SIG-M5 treated with dmso at 0.1 percent for 504 hours (cell line): ENCODE measurements around the gene LDLRAD4.

Source experiments
- DNase-seq: peaks from one replicate; lab custom pipeline; 2025; ENCODE audit not compliant: unreplicated experiment; lab: John Stamatoyannopoulos, UW

The LDLRAD4 gene

DNA sequence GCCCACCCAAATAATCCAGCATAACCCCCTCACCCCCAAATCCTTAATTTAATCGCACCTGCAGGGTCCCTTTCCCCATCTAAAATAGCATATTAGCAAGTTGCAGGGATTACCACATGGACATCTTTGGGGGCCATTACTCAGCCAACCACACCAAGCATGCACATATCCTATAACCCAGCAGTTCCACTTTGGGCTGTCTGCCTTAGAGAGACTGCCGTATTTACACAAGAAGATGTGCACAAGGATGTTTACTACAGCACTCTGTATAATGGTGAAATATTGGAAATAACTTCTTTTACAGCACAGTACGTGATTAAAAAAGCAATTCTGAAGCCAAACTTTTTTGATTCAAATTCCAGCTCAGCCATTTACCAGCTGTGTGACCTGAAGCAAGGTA is 17.3 kb upstream of the LDLRAD4 start:
- no peak for DNase-seq

DNA sequence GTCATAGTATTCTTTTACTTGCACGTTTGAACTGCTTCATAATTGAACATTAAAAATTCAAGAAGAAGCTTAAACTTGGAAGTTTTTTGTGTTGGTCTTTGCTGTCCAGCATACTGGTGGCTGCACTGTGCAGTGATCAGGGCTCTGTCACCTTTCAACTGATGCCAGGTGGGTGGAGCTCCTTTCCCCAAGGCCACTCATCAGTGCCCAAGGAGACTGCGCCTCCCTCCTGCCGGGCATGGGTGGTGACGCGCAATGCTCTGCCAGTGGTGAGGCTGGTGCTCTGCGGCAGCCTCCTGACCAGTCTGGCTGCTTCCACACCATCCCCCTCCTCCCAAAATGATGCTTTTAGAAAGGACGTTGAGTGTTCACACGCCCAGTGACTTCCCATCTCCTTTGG is 16.0 kb upstream of the LDLRAD4 start:
- DNase-seq: no peak

DNA sequence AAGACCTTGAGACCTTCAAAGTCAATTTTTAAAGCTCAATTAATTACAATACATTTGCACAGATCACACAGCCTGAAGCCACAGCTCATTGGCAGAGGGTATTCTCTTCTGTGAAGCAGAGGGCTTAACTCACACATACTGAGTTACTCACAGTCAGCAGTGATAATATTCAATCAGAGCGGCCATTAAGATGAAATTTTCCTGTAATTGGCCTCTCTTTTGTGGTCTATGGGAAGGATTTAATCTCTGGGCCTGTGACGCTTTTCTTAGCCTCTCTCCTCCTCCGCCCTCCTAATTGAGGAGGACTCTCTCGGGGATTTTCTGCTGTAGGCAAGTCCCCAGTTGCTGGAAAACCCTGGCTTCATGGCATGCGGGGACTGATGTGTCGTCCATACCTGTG is 12.3 kb upstream of the LDLRAD4 start:
- no peak for DNase-seq

DNA sequence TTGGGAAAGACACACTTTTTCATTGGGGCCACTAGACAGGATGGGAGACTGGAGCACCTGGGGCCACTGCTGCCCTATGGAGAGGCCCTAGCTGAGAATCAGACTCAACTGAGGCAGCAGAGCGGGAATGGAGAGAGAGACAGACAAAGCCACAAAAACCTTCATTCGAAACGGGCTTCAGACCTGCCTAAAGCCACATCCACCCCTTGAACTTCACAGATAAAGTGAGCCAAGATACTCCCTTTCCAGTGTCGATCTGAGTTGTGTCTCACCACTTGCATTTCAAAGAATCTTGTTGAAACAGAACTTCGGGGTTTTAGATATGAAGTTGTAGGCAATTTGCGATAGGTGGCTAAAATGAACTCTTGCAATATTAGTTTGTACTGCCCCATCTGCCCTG is 11.3 kb upstream of the LDLRAD4 start:
- no peak for DNase-seq

DNA sequence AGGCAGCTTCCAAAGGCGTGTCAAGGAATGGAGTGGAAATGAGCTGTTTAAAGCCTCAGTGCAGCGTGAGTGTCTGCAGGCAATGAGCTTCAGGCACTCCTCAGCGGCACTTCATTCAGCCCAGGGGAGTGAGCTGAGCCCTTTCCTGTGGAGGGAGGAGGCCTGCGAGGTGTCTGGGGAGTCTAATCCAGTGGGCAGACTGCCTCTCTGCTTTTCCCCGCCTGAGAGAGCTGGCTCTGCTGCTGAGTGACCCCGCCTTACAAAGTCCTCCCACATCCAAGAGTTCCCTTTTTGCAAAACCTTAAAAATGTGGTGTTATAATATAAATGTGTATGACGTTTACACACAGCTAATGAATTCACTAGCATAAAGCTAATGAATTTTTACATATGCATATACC is 7.0 kb upstream of the LDLRAD4 start:
- no peak for DNase-seq

DNA sequence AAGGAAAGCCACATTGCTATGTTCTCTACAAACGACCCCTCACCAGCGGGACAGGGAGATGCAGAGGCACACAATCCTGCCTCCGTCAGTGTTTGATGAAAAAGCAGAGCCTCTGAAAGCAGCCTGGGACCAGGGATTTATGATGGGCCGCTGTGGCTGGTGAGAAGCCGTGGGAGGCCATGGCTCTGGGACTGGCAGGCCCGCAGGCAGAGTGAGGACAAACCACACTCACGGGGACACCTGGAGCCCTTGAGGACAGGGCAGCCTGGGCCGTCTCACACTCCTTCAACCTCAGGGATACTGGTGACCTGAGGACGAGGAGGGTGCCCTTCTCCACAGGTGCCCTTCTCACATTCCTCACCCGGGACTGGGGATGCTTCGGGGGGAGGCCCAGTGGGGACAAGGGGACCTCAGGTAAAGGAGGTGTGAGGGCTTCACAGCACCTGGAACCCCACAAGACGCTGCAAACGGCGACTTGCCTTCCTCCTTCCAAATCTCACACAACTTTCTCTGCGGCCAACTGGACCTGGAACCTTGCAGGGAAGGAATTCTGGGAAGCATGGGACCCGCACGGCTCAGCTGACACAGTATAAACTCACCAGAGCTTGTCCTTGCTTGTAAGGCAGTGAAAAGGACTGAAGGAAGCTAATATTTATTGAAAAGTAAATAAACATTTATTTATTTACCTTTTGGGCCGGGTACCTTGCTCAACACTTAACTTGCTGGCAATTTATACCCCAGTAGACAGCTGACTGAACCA is 5.3 kb upstream of the LDLRAD4 start:
- no peak for DNase-seq

DNA sequence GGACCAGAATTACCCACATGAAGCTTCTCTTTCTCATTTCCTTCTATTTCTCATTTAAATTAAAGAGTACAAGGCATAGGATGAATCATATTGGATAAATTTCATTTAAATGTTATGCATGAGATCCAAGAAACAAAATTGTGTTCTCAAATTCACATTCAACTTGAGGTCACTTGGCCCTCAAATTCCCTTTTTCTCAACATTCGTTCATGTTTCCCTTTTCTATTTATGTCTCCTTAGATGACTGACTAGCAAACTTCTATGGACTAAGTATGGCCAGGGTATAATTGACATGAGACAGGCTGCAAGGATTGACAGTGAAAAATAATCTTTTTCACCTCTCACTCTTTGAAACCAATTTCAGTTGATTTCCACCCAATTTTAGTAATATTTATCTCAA is 4.0 kb upstream of the LDLRAD4 start:
- no peak for DNase-seq

DNA sequence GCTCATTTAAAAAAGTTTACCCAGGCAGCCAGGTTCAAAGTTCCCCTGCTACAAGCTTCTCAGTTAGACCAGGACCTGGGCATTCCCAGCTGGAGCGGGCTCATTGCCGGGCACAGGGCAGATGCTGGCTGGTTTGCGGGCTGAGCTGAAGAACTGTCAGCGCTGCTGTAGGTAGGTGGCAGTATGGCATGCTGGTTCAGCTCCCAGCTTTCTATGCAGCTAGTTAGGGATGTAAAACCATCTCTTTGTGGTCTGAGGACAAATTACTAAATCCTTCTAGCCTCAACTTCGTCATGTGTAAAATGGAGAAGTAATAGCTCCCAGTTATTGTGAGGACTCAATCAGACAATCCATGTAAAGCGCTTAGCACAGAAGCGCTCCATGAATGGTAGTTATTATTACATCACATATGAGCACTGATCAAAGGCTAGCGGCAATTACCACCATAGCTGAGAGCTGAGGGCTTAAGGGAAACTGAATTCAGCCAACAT is 2.4 kb upstream of the LDLRAD4 start:
- peak; percentile 97 for DNase-seq

DNA sequence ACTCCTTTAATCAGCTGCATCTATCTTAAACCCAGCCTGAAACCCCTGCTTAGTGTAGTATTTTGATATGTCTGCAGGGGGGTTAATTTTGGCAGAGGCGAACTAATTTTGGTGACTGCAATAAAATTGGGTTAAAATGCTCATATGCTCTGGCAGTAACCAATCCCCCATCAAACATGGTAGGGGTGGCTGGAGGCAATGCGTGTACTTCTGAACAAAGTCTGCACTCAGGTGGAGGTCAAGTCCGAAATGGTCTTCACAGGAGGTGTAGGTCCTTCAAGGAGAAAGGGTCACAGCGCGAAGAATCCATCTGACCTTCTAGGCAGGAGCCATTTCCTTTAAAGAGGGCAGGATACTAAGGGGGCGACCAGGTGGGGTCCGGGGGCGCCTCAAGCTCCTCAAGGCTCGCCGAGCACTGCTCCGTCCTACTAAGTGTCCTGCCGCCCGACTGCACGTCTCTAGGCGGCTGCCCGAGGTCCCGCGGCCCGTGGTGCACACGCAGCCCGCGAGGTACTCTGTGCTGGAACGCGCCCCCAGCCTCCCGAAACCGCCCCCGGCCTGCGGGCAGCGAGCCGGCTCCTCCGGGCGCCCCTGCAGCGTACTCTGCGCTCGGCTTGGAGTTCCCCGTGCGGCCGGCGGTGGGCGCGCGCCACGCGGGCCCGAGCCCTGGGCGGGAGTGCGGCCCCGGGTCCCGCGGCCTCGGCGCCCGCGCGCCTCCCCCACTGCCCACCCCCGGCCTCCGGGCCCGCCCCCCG is 1.7 kb upstream of the LDLRAD4 start:
- DNase-seq: peak; percentile 6

DNA sequence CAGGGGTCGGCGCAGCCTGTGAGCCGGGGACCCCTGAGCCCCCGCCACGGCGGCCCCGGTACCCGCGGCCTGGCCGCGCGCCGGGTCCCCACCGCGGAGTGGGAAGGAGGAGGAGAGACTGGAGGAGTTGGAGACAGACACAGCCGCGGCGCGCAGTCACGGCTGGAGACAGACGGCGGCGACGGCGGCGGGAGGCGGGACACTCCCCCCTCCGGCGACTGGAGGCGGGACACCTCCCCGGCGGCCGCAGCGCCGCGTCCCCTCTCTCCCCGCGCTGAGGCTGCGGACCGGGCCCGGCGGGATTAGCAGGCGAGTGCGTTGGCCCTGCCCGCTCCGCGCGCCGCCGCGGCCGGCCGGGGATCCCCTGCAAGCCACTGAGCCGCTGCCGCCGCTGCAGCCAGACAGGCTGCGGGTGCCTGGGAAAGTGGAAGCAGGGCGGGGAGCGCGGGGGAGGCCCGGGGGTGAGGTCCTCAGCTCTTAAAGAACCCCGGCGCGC is 1.0 kb upstream of the LDLRAD4 start:
- DNase-seq: peak; percentile 18

DNA sequence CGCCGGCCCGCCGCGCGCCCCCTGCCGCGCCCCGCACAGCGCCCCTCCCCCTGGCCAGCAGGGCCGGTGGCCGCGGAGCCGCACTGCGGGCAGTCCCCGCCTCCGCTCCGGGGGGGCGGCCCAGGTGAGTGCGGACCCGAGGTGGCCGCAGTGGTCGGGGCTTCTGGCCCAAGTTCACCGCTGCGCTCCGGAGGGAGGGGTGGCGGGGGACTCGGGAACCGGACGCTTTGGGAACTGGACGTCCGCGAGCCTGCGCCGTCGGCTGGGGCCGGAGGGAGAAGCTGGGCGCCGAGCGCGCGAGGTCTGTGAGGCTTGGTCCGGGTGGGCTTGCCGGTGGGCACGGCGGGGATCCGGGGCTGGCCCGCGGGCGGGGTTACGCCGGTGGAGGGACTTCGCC is 591 bp upstream of the LDLRAD4 start:
- no peak for DNase-seq

DNA sequence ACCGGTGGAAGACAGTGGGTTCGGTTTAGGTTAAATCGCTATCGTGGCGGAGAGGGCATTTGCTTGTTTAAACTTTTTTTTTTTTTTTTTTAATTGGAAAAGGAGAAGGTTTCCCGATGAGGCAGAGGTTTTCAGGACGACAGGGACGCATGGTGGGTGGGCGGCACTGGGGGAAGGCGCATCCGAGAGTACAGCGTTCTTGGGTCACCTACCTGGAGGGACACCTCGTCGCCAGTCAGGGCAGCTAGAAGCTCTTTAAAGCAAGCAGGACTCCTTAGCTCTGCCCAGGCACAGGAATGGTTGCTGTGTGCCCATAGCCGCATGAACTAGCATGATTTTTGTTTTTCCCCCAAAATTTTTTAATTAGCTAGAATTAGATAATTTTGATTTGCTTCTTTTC is 437 bp downstream of the LDLRAD4 start:
- no peak for DNase-seq

DNA sequence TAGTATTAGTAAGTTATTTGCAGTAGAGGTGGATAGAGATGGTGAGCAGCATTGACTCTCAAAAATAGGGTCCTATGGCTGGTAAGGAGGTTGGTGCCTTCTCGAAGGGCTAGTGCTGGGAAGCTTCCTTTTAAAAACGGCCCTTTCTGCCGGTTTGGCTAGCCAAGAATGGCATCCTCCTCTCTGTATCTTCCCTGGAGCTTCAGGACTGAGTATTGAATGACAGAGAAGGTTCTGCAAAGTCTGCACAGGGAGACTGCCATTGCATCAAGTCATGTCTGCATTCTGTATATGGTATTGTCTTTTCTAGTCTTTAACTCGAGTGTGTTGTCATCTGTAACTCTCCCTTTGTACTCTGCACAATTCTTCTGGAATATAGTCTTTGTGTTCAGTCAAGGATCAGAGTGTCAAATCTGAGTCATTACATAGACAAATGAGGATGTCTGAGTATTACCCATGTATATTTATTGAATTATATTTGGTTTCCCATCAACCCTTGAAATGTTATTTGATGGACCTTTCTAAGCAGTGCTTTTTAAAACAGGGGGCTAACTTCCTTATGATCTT is 1.1 kb downstream of the LDLRAD4 start:
- no peak for DNase-seq

DNA sequence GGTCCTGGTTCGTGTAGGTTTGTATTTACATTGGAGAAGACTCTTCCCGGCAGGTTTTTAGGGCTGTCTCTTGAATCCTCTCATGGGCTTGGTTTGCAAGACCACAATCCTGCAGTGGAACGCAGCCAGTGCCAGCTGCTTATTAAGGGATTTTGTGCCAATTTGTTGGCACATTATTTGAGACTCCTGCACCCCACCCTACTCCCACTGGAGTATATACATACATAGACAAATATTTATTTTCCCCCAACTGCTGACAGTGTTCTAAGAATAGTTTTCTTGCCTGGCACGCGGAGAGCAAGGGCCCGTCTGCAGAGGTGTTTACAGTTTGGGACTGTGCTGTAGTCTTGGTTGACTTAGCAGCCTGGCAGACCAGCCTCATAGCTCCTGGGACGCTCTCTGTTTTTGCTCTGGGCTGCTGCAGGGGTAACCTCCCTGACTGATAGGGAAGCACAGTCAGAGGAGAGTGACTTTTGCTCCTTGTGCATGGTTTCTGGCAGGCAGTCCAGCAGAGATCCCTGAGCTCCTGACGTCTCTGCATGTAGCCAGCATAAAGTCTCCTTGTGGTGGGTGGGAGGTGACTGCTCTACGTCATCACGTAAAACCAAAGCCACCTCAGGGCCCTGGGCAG is 1.9 kb downstream of the LDLRAD4 start:
- DNase-seq: no peak

DNA sequence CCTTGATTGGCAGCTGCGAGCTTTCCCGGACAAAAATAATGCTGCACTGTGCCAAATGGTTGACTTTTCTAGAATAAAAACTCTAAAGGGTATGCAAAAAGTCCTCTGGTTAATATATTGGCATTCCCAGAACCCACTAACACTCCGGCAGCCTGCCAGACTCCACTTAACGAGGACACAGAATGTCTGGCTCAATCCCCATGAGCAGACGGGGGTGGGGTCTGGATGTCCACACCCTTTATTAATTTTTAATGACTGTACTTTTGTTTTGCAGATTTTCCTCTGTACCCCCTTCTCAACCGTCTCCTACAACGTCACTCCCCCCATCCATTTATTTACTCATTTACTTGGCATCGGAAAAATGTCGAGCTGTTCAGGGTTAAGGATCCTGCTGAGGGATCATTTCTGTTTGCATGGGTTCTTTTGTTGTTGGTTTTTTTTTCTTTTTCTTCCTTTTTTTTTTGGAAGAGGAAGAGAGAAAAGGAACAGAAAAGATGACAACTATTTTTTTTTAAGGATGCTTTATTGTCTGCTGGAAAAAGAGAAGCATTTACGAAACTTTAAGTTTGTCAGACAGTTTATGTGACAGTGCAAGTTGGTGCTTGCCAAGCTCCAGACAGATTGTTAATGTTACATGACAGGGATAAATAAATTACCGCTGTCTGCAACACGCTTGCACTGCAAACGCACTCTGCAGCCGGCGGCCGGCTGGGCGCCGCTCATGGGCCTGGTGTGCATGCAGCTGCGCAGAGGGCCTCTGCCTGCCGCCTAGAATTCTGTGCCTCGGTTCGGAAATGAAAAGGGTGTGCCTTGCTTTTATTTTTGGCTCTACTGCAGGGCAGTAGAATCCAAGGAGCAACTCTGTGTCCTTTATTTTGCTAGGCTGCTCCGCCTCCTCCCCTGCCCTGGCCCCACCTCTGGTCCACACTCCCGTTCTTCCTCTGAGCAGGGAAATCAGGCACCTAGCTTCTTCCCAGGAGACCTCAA is 3.6 kb downstream of the LDLRAD4 start:
- DNase-seq: peak; percentile 62

DNA sequence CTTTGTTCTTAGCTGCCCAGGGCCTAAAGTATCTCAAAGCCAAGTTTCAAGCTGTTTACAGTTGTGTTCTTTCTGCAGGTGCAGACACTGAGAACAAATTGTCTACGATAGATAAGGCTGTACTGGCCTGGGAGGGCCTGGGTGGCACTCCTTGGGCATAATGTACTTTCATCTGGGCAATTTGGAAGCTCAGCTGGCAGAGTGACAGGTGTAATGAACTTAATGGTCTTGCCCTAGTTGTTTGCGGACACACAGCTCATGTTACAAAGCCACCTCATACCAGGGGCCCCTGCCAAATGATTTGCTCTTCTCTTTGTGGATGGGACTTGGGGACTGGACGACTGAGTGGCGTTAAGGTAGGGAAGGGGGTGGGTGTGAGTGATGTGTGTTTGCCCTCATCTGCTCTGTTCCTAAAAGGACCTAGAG is 4.3 kb downstream of the LDLRAD4 start:
- no peak for DNase-seq

DNA sequence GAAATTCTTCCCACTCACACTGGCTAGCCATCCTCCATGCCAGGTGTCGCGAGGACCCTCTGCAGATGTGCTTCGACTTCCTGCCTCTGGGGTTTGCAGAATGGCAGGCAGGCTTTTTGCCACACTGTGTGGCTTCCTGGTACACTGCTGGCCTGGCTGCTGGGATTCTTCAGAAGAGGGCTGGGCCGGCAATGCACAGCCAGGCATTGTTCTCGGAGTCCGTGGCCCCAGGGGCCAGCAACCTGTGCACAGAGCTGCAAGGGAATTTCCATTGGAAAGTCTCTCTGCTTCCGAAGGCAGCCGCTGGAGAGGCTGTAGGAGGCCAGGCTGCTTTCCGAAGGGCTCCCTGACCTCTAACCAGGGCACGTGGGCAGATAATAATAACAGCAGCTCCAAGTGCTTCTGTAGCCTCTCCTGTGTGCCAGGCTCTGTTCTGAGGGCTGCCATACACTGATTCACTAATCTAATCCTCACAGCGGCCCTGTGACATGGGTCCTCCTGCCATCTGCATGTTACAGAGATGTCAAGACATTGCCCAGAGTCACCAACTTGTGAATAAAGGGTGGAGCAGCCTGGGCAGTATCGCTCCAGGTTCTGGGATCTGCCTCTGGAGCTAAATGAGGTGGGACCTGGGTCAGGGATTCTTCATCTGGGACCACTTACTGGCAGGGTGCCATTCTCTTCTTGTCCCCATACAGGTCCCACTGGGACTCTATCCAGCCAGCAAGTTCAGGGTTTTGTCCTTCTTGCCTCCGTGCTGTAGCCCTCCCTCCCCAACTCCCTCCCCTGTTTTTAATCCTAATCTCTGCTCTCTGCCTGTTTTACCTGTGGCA is 5.0 kb downstream of the LDLRAD4 start:
- no peak for DNase-seq

DNA sequence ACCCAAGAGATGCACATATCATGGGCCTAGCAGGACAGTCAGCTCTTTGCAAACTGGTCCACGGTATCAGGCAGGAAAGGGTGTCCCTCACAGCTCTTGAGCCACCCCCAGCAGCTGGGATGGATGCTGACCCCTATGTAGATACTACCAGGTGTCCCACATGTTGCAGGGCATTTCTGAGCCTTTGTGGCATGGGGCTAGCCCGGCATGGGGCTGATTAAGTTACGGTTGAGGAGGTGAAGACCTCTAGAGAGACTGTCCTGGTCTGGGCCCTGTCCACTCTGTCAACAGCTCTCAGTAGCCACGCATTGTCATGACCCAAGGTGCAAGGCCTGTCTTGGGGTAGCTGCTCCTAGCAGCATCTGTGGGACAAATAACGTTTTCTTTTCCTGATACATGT is 6.7 kb downstream of the LDLRAD4 start:
- DNase-seq: no peak

DNA sequence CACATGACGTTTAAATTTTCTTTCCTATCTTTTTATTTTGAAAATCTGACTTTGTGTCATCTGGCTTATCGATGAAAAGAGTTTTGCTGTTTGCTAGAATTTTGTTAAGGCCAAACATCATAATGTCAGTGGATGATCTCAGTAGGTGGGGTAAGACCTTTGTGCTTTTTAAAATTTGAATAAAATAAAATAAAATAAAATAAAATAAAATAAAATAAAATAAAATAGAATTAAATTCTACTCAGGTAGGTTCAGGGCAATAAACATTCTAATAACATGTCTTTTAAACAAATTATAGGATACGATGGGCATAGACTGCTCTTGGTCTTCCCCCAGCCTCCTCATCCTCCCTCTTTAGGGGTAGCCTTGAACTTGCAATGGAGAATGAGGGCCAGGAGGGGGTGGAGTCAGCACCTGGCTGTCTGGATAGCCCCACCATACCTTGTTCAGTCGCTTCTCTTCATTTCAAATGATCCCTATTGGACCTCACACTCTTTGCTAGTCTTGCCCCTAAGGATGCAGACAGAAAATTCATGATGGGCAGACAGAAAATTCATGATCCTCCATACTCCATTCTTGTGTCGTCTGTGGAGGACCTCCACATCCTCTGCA is 8.1 kb downstream of the LDLRAD4 start:
- no peak for DNase-seq
